Liver (tissue), 3 donors: Measurements from ENCODE around the gene IKZF3.

Source experiments
- CTCF ChIP-seq: fragments of 150-350 bp; IDR thresholded peaks from 2 replicates; pipeline ENCODE4 v1.5.1; 2017; ENCODE audit warnings: improper control_type of control experiment, low read depth, low read length; ENCODE audit not compliant: missing input control
- EGR1 ChIP-seq, 2 donors: IDR thresholded peaks; 2 replicates each; pipeline ENCODE4 v1.6.1; 2016 to 2018; ENCODE audit warnings: antibody characterized with exemption in 2 of 2, low read depth in 2 of 2
- MAX ChIP-seq: IDR thresholded peaks from 2 replicates; pipeline ENCODE4 v1.6.1; 2016; ENCODE audit warnings: antibody characterized with exemption
- TAF1 ChIP-seq: conservative IDR thresholded peaks from 2 replicates; pipeline ENCODE4 v1.6.1; 2016; ENCODE audit warnings: antibody characterized with exemption, mild to moderate bottlenecking
- ZBTB33 ChIP-seq: IDR thresholded peaks from 2 replicates; pipeline ENCODE4 v1.6.1; 2016; ENCODE audit warnings: antibody characterized with exemption
- donor health status: healthy.
- donor health status: healthy.

GRCh38 chr17:39714234-39714633, 149.9 kb downstream of the IKZF3 start:
- TF ChIP-seq CTCF (no peak), TAF1 (no peak), ZBTB33 (no peak), MAX (no peak), EGR1 (IDR thresholded peaks at IDR 0.05; ENCODE audit: low read depth in 2 of 2) (no peak)
